CD4-positive, alpha-beta T cell treated with Interleukin-15 for 1 hour (primary cell): ENCODE measurements around the gene SPACDR.
A peak's percentile ranks its signal among the peaks of the same experiment; 100 is the strongest.

ENCODE experiments used
- DNase-seq: peaks from one replicate; pipeline ENCODE4 v3.0.0-alpha.2; 2020

SPACDR gene

DNA sequence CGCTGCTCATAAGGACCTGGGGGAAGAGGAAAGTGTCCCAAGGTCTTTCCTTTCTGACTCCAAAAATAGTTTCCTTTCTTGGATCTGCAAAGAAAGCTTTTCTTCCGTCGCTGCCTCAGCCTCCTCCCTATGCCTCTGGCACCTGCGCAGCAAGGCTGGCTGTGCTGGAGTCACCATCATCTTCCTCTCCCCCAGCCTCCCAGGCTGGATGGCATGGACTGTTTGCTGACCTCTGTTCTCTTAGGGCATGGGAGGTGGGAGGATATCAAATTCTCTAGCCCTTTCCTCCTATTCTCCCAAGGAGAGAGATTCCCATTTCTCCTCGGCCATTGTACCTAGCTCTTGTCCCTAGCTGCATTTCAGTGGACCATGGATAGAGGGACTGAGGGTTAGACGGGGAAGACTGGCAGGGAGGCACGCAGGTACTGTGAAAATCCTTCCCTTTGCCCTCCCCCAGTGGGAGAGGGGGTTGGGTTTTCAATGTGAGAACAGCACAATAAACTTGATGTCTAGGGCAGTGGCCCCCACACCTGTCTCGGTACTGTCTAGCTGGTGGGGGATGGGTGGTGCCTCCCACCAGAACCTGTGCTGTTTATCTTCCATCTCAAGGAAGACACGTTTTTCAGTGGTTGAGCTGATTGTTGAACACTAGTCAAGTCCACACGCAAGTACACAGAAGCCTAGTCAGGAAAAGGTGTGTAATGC is 30.3 kb downstream of the SPACDR start:
- no peak for DNase-seq

DNA sequence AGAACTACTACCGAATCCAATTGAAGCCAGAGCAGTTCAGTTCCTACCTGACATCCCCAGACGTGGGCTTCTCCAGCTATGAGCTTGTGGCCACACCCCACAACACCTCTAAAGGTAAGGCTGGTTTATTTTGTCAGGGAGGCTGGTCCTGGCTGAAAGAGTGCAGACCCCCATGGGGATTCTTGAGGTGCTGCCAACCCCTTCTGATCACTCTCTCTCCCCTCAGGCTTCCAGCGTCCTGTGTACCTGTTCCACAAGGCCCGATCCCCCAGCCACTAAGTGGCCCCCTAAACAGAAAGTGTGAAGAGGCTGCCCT is 30.8 kb downstream of the SPACDR start:
- DNase-seq, result no peak

DNA sequence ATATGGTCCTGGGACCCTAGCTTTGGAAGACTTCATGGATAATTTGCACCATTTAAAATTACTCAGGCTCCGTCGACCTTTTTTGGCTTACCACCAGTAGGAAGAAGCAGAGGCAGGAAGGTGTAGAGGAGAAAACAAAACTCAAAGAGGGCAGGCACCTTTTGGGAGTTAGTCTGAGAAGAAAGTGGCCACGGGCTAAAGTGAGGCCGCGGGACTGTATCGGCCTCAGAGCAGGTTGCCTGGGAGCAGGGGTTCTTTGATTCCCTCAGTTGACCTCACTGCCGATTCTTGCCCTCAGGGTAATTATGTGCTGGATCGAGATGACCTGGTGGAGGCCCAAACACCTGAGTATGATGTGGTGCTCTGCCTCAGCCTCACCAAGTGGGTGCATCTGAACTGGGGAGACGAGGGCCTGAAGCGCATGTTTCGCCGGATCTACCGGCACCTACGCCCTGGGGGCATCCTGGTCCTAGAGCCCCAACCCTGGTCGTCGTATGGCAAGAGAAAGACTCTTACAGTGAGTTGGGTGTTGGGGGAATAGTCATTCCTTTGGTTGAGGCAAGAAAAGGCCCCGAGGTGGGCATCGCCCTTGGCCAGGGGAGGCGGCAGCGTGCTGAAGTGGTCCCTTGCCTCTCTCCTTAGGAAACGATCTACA is 31.3 kb downstream of the SPACDR start:
- DNase-seq, result no peak

DNA sequence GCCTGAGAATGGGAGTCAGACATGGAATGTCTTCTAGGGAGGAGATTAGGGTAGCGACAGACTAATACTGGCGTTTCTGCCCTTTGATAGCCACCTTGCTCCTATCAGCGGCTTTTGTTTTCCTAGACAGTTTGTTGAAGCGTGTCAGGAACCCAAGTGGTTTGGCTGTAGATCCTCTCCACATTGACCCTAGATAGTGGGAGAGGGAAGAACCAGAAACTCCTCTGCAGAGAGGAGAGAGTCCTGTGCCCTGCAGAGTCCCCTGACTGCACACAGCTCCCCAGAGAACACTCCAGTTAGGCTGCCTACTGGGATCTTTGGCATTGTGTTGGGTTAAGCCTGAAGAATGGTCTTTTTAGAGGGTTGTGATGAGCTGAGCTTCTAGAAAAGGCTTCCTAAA is 32.0 kb downstream of the SPACDR start:
- DNase-seq, result no peak

DNA sequence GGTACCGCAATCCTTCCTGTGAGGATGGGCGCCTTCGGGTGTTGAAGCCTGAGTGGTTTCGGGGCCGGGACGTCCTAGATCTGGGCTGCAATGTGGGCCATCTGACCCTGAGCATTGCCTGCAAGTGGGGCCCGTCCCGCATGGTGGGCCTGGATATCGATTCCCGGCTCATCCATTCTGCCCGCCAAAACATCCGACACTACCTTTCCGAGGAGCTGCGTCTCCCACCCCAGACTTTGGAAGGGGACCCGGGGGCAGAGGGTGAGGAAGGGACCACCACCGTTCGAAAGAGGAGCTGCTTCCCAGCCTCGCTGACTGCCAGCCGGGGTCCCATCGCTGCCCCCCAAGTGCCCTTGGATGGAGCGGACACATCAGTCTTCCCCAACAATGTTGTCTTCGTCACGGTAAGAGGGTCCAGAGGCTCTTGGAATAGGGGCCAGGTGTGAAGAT is 32.7 kb downstream of the SPACDR start:
- no peak for DNase-seq

DNA sequence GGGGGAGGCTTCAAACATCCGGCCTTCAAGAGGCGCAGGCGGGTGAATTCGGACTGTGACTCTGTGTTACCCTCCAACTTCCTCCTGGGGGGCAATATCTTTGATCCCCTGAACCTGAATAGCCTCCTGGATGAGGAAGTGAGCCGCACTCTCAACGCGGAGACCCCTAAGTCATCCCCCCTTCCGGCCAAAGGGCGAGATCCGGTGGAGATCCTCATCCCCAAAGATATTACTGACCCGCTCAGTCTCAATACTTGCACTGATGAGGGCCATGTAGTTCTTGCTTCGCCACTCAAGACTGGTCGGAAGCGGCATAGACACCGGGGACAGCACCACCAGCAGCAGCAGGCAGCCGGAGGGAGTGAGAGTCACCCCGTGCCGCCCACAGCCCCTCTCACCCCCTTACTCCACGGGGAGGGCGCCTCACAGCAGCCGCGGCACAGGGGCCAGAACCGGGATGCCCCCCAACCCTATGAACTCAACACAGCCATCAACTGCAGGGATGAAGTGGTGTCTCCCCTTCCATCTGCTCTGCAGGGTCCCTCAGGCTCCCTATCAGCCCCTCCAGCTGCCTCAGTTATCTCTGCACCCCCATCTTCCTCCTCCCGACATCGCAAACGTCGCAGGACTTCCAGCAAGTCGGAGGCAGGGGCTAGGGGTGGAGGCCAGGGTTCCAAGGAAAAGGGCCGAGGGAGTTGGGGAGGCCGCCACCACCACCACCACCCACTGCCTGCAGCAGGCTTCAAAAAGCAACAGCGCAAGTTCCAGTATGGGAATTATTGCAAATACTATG is 33.4 kb downstream of the SPACDR start:
- DNase-seq, result peak; percentile 63

DNA sequence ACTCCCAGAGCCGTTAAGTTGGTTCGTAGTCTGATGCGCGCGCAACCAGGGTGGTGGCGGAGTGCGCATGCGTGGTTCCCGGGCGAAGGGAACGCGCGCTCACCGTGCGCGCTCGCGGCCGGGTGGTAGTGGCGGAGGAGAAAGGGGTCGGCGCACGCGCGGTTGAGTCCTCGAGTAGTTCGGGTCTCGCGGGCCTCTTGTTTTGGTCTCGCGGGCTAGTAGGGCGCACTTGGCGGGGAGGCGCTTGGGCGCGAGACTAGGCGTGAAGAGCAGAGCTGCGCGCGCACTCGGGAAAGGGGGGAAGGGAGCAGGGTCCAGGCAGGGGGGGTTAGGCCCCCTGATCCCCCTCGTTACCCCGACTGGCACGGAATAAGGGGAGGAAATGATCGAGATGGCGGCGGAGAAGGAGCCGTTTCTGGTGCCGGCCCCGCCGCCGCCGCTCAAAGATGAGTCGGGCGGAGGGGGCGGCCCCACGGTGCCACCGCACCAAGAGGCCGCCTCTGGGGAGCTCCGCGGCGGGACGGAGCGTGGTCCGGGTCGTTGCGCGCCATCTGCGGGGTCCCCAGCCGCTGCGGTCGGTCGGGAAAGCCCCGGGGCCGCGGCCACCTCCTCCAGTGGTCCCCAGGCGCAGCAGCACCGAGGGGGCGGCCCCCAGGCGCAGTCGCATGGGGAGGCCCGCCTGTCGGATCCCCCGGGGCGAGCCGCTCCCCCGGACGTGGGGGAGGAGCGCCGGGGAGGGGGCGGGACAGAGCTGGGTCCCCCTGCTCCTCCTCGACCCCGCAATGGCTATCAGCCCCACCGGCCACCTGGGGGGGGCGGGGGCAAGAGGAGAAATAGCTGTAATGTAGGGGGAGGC is 34.2 kb downstream of the SPACDR start, which contains the start of gene MEPCE:
Gene MEPCE, plus strand, starts transcription at position 195 of the 856 bp plus-strand sequence. Its CDS starts 188 bp downstream, at position 383.
- DNase-seq, result peak; percentile 95

DNA sequence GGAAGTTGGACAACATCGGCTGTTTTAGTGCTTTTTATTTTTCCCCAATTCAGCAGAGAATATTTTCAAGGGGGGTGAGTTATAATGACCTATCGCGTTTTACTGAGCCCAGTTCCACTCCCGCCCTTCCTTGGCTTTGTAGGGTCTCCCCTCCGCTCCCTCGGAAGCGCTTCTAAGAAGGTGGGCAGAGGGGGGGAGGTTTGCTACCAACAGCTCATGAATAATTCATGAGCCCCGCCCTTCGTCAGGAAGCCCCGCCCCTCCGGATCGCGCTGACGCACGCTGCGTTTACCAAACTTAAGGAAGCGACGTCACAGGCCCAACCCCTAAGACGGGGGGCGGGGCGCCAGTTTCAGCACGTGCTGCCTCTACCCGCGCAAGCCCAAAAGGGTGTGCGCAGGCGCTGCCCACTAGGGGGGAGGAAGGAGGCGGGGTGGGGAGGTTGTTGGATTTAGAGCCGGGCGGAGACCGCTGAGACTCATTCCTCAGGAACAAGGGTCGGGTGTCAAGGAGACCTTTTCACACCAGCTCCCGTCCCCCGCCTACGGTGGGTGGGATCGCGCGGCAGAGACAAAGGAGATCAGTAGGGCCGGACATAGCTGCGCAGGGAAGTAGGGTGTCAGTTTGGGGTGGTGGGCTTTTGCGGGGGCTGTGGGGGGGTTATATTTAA is 35.0 kb downstream of the SPACDR start:
- DNase-seq, result peak; percentile 100

DNA sequence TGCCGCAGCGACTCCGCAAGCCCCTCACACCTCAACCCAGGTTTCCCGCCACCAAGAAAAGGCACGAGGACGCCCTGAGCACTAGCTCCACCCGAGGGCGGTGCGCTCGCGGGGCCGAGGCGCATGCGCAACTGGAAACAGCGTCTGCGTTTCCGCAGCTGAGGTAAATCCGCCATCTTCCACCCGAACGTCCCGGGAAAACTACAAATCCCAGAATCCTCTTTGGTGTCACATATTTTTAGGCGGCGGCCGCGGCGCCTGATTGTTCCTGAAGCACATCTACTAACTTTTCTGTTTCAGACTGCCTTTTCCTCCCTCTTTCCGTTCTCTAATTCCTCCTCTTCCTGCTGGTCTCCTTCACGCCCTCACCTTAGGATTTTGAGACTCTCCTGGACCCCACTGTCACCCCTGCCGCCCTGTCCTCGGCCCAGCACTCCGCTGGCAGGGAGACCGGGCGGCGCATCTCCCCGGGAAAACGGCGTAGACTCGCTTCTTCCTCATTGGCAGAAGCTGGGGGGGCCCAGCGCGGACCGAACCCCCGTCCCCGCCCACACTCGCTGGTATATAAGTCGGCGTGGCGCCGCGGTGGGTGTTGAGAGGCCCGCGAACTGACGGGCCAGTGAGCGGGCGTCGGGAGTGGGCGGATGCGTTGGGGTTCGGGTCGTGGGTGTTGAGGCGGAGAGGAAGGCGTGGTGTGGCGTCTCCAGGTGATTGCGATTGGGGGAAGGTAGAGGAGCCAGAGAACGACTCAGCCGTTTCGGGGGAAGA is 35.7 kb downstream of the SPACDR start, which contains the start of gene ZCWPW1:
Gene ZCWPW1, minus strand, starts transcription at position 505 of the 768 bp plus-strand sequence. CDS start 8,054 bp downstream, outside the sequence.
- peak; percentile 98 for DNase-seq

DNA sequence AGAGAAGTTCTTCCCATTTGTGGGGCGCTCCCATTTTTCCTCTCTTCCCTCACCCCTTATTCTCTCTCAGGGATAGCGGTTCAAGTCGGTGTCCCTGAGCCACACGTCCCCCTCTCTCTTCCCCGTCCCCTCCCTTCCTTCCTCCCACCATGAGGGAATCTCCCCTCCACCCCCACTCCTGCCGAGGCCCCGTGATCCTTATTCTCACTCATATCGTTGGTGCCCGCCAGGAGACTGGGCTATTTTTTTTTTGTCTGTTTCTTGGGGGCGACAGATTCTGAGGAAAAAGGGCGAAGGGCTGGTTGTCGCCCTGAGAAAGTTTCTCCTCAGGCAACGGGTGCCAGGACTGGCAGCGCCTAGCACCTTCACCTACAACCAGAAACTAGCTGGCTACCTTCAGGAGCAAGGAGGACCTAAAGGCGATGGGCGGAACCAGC is 36.3 kb downstream of the SPACDR start:
- DNase-seq, result no peak

DNA sequence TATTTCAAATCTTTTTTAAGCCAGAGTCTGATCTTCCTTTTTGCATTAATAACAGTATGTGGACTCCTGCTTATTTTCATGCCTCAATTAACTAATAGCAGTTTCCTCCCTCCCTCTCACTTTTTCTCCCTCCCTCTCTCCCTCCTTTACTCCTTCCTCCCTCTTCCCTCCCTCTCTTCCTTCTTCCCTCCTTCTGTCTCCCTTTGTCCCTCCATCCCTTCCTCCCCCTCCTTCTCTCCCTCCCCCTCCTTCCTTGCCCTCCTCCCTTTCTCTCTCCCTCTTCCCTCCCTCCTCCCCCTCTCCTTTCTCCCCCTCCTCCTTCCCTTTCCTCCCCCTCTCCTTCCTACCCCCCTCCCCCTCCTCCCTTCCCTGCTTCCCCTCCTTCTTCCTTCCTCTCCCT is 37.5 kb downstream of the SPACDR start:
- DNase-seq, result no peak

DNA sequence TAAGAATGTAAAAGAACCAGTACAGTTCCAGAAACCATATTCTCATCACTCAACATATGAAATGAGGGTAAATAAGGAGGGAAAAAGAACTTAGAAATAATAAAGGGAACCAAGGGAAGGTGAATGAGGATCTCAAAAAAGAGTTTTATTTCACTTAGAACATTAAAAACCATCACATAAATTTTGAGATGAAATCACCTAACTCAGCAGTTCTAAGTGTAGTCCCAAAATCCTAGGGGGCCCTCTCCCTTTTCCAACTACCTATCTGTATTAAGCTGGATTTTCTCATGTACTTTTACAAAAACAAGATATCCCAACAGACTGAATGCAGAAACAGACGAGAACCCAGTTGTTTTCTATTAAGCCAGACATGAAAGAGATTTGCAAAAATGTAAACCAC is 38.7 kb downstream of the SPACDR start:
- no peak for DNase-seq

DNA sequence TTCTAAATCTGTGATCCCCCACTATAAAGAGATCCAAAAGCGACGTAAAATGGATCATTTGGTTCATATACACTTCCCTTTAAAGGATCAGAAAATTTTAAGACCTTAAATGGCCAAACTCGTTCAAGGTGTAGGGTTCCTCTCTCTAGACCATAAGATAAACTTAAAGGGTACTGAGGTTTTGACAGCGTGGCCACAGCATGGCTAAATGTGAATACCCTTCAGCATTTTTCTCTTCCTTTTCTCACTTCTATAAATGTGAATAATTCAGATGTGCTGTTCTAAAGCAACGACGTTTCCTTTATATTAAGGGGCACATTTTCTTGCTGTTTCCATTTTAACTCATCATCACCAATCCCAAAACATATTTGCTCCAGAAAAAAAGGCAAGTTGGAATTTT is 40.7 kb downstream of the SPACDR start:
- DNase-seq, result no peak

DNA sequence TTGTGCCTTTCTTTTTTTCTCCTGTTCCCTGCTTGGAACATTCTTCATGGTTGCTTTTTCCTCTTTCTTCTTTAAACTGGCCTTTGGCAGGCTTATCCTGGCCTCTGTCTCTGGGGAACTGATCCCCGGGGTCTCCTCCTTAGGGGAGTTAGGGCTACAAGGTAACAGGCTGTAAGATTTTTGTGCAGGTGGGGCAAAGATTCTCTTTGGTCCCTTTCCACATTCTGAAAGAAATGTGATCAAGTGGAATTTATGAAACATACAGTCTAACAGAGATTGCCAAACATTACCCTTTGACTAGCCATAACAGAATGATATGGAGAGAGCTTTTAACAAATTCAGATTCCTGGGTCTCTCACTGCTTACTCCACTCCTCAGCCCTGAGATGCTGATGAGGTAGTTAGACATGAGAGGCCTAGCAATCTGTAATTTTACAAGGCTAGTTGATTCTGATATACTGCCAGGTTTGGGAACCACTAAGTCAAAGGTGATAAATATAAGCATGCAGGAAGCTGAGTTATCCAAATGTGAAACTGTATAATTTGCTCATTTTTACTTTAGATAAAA is 44.3 kb downstream of the SPACDR start:
- DNase-seq, result no peak

DNA sequence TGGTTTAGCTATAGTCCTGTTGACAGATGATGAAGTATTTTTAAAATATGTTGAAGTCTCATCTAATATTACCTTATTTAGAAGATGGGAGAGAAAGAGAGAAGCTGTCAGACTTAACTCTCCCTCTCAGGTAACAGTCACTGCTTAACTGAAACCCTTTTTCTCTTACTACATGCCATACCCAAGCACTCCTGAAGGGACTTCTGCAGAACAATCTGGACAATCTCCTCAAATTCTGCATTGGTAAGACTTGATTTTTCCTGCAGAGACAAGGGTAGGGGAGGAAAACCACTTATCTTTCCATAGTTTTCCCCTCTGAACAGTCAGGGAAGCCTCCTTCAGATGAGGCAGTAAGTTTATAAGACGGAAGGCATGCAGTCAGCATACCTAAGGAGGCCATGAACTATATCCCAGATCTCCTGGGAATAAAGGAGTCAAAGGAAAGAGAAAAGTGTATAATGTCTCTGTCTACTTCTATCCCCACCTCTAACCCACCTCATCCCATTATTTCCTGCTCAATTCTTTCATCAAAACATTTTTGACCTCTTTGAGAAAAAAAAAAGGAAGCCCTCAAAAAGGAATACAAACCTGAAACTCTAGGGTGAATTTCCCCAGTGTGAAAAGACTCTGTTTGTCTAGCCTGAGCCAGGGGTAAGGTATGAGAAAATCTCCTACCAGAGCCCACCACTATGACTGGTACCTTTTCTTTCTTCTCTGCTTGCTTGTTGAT is 45.0 kb downstream of the SPACDR start:
- DNase-seq, result no peak

DNA sequence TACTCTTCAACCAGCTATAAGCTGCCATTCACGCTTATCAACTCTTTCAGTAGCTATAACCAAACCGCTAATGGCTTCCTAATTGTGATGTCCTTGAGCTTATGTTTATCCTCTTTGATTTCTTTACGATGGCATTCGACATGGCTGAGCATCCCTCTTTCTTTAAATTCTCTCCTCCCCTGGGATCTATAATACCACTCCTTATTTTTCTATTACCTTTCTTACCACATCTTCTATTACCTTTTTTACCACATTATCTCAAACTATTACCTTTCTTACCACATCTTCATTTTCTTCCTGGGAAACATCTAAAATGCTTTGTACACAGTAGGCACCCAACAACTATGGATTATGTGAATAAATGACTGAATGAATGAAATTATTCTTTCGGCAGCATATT is 48.6 kb downstream of the SPACDR start:
- DNase-seq, result no peak

DNA sequence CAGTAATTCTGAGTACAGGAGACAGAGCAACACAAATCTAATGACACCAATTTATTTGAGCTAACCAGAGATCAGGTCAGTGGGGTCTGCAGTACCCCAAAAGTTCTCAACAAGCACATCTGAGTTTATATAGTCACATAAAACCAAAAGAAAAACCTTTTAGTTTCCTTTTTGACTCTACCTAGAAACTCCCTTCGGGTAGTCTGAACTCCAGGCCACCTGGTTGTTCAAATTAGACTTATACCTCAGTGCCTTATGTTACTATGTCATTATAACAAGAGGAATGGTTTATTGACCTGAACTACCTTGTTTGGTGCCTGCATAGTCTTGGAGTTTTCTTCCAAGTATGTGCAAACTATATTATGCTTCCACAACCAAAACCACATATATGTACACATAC is 50.2 kb downstream of the SPACDR start:
- DNase-seq, result no peak

DNA sequence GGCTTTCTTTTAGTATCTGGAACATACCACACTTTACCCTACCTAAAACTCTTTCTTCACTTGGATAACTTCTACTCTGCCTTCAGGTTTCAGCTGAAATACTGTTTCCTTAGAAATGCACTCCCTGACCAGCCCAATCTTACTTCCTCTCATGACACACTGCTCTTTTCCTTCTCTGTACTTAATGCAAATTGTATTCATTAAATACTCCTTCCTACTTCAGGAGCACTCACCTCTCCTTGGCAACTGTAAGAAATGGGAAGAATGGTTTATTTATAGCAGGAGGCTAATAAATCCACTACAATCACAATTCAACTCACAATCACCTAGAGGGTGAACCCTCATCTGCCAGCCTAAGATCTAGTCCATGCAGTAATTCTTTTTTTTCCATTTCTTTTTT is 50.7 kb downstream of the SPACDR start:
- DNase-seq, result no peak

DNA sequence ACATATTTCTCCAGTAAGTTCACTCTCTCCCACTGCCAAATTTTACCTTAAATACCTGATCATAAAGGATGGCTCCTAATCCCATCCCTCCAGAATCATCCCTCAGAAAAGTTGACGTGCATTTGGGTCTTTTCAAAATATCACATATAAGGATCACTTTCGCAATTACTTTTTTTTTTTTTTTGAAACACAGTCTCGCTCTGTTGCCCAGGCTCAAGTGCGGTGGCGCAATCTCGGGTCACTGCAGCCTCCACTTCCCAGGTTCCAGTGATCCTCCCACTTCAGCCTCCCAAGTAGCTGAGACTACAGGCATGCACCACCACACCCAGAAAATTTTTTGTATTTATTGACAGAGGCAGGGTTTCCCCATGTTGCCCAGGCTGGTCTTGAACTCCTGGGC is 53.0 kb downstream of the SPACDR start:
- DNase-seq, result no peak
